T-helper 2 cell treated with Interferon-gamma antibody and Interleukin-4, amounts not matched to agents 100 ng/mL and 5 ng/mL, for 36 hours (primary cell): ENCODE data around the gene BORCS5. TPM values are rescaled to one million over a fixed set of nuclear protein-coding genes. Genes with fewer than 3 reads are reported as not detected.
"Not testable (repeated sequence)": the region's sequence is repeated elsewhere in the genome, so short reads cannot be mapped to it uniquely, and the experiment has no call there.

Experiments used
- intact Hi-C: fragments of 100-400 bp; cut with micrococcal nuclease; formaldehyde crosslinking; loops from one replicate; pipeline ENCODE4 v1.15.1; 2023
- total RNA-seq: library from RNA; stranded (reverse); gene quantifications from 2 replicates; pipeline ENCODE4 v1.2.3, GENCODE V29; 2022

BORCS5 gene
- total RNA-seq, 1 donor from 2014 or later = 22.7 TPM

GRCh38 chr12:12480074-12480473 is 123.2 kb downstream of the BORCS5 start:
- intact Hi-C loops = loop anchor here (5.0 kb wide), 1 partner anchor 73 kb away; no protein-coding TSS in a partner anchor

- intact Hi-C loops = loop anchor here (1.0 to 5.0 kb wide), 7 partner anchors 7 to 233 kb away; partner anchors contain the start of genes DUSP16 and GPR19
These were observed 124.8 kb downstream of the BORCS5 start for GRCh38 chr12:12481631-12482030.

GRCh38 chr12:12482150-12482761 is 125.4 kb downstream of the BORCS5 start:
- intact Hi-C loops = loop anchor here (1.0 to 5.0 kb wide), 7 partner anchors 8 to 233 kb away; partner anchors contain the start of genes DUSP16 and GPR19

GRCh38 chr12:12482959-12483358 is 126.1 kb downstream of the BORCS5 start:
- intact Hi-C loops = loop anchor here (1.0 to 5.0 kb wide), 7 partner anchors 9 to 232 kb away; partner anchors contain the start of genes DUSP16 and GPR19

- intact Hi-C loops = loop anchor here (2.0 to 5.0 kb wide), 4 partner anchors 27 to 231 kb away; no protein-coding TSS in a partner anchor
These were observed 126.6 kb downstream of the BORCS5 start for GRCh38 chr12:12483438-12483837.

GRCh38 chr12:12486661-12487240 is 129.9 kb downstream of the BORCS5 start:
- intact Hi-C loops = no loop called here

GRCh38 chr12:12487490-12487889 is 130.6 kb downstream of the BORCS5 start:
- intact Hi-C loops = no loop called here

GRCh38 chr12:12488296-12488695 is 131.4 kb downstream of the BORCS5 start:
- intact Hi-C loops = no loop called here

- intact Hi-C loops = no loop called here
These were observed 132.1 kb downstream of the BORCS5 start for GRCh38 chr12:12488823-12489550.

GRCh38 chr12:12491606-12492005 is 134.7 kb downstream of the BORCS5 start:
- intact Hi-C loops = no loop called here

- intact Hi-C loops = no loop called here
These were observed 135.7 kb downstream of the BORCS5 start for GRCh38 chr12:12492547-12492946.

GRCh38 chr12:12495536-12495935 is 138.7 kb downstream of the BORCS5 start:
- intact Hi-C loops = no loop called here

- intact Hi-C loops = no loop called here
These were observed 141.3 kb downstream of the BORCS5 start for GRCh38 chr12:12498210-12498609.

GRCh38 chr12:12499909-12500604 is 143.2 kb downstream of the BORCS5 start:
- intact Hi-C loops = no loop called here

- intact Hi-C loops = no loop called here
These were observed 144.2 kb downstream of the BORCS5 start for GRCh38 chr12:12501121-12501520.

- intact Hi-C loops = not testable (repeated sequence)
These were observed 145.4 kb downstream of the BORCS5 start for GRCh38 chr12:12502130-12502814.

GRCh38 chr12:12502815-12503151 is 145.9 kb downstream of the BORCS5 start:
- intact Hi-C loops = loop anchor here (1.0 kb wide), 1 partner anchor 126 kb away; no protein-coding TSS in a partner anchor

- intact Hi-C loops = loop anchor here (1.0 kb wide), 1 partner anchor 127 kb away; no protein-coding TSS in a partner anchor
These were observed 146.7 kb downstream of the BORCS5 start for GRCh38 chr12:12503384-12504078.

- intact Hi-C loops = no loop called here
These were observed 148.9 kb downstream of the BORCS5 start for GRCh38 chr12:12505544-12506495.
